ENCODE measurements around the gene GYS2. TPM values are rescaled to one million over a fixed set of nuclear protein-coding genes. Genes with fewer than 3 reads are reported as not detected.

Gene GYS2
- total and polyA plus RNA-seq, 8 donors, result 0.33 TPM; not detected in 7

DNA sequence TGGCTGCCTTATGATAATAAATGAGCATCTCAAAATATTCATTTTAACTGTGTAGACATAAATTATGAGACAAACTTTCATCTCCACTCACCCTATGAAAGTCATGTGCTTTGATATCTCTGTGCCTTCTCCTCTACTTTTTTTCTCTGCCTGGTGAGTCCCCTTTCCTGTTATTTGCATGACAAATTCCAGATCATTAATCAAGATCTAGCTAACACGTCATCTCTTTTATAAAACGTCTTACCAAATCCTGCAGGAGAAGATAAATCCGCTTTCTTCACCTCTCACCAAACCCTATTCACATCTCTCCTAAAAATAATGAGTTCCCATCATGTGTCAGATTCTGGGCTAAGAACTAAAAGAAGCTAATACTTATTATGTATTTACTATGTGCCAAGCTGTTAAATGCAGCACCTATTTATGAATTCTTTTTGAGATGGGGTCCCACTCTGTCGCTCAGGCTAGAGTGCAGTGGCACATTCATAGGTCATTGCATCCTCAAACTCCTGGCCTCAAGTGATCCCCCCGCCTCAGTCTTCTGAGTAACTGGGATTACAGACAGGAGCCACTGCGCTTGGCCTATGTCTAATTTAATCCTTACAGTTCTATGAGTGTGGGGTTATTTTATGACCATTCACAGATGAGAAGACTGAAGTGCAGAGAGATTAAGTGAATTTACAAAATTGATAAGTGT is 51.9 kb downstream of the GYS2 start:
- Histone ChIP-seq H3K9me3 (no peaks in the 10 kb centered on the region), H3K4me1 (peaks cover 0 to 12% (median 3%) of the 10 kb centered on the region in 4 donors), H3K27me3 (no peaks in the 10 kb centered on the region), H3K36me3 (no peaks in the 10 kb centered on the region), H3K27ac (no peak overlapping the region), H3K4me3 (no peak overlapping the region)
- intact Hi-C loops (cut with DNase I; ENCODE audit: low total_unique reads), result no loop called here
- 70 to 75% (median 72%) methylated on average over 6 of the region's 6 CpGs for WGBS, 5 donors
- DNase-seq, result no peak
- TF ChIP-seq, protein P1, sequence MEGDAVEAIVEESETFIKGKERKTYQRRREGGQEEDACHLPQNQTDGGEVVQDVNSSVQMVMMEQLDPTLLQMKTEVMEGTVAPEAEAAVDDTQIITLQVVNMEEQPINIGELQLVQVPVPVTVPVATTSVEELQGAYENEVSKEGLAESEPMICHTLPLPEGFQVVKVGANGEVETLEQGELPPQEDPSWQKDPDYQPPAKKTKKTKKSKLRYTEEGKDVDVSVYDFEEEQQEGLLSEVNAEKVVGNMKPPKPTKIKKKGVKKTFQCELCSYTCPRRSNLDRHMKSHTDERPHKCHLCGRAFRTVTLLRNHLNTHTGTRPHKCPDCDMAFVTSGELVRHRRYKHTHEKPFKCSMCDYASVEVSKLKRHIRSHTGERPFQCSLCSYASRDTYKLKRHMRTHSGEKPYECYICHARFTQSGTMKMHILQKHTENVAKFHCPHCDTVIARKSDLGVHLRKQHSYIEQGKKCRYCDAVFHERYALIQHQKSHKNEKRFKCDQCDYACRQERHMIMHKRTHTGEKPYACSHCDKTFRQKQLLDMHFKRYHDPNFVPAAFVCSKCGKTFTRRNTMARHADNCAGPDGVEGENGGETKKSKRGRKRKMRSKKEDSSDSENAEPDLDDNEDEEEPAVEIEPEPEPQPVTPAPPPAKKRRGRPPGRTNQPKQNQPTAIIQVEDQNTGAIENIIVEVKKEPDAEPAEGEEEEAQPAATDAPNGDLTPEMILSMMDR (IDR thresholded peaks at IDR 0.05), result no peak
- TF ChIP-seq POLR2AphosphoS5 (IDR thresholded peaks at IDR 0.05) (no peak), POLR2A (IDR thresholded peaks at IDR 0.05) (no peak), EP300 (IDR thresholded peaks at IDR 0.05) (no peak)

DNA sequence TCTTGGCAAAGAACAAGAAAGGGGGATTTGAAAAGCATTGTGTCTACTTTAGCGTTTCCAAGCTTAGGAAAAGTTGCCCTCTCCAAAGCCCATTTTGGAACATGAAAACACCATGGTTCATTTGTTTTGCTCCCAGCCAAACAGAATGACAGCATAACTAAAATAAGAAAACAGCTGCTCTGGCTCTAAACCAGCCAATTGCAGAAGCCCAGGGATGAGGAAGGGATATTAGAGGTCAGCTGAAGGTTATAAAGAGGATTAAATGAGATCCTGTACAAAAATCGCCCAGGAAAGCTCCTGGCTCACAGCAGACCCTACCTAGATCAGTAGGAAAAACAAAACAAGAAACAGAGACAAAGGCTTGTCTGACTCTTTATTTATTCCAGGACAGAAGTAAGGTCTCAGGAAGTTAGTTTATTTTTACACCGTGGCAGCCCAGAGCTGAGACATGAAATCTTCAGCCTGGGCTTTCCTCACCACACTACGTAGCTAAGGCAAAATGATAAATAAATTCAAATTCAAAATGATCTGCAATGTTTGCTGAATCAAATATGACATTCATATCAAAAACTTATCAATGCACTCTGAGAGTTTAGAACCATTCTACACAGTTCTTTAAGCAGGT is 52.7 kb downstream of the GYS2 start:
- Histone ChIP-seq H3K9me3 (no peaks in the 10 kb centered on the region), H3K4me3 (no peak overlapping the region), H3K27ac (no peak overlapping the region), H3K36me3 (no peaks in the 10 kb centered on the region), H3K4me1 (peaks cover 0 to 12% (median 3%) of the 10 kb centered on the region in 4 donors), H3K27me3 (no peaks in the 10 kb centered on the region)
- TF ChIP-seq EP300 (IDR thresholded peaks at IDR 0.05) (no peak), POLR2AphosphoS5 (IDR thresholded peaks at IDR 0.05) (no peak), POLR2A (IDR thresholded peaks at IDR 0.05) (no peak)
- TF ChIP-seq, protein P1 (IDR thresholded peaks at IDR 0.05), result no peak
- intact Hi-C loops (cut with DNase I; ENCODE audit: low total_unique reads), result no loop called here
- peak in 1 of 2 donors; percentile 49 for DNase-seq
- WGBS, 5 donors, result 25 to 42% (median 40%) methylated on average over 4 of the region's 4 CpGs

DNA sequence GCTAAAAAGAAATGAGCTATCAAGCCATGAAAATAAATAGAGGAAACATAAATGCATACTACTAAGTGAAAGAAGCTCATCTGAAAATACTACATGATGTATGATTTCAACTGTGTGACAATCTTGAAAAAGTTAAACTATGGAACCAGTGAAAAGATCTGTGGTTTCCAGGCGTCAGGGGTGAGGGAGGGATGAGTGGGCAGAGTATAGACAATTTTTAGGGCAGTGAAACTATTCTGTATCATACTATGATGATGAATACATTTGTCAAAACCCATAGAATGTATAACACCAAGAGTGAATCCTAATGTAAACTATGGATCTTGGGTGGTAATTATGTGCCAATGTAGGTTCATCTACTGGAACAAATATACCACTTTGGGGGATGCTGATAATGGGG is 57.2 kb downstream of the GYS2 start:
- intact Hi-C loops (cut with DNase I; ENCODE audit: low total_unique reads), result no loop called here
- Histone ChIP-seq H3K27ac (no peak overlapping the region), H3K4me1 (peaks cover 0 to 9% (median 3%) of the 10 kb centered on the region in 4 donors), H3K9me3 (no peaks in the 10 kb centered on the region), H3K4me3 (no peak overlapping the region), H3K36me3 (no peaks in the 10 kb centered on the region), H3K27me3 (no peaks in the 10 kb centered on the region)
- TF ChIP-seq POLR2A (IDR thresholded peaks at IDR 0.05), result no peak
- TF ChIP-seq EP300 (IDR thresholded peaks at IDR 0.05), result no peak
- TF ChIP-seq, protein P1 (IDR thresholded peaks at IDR 0.05), result no peak
- no peak for TF ChIP-seq POLR2AphosphoS5 (IDR thresholded peaks at IDR 0.05)
- no peak for DNase-seq
- WGBS, 5 donors, result 46 to 90% (median 82%) methylated on average over 1 of the region's 1 CpG

DNA sequence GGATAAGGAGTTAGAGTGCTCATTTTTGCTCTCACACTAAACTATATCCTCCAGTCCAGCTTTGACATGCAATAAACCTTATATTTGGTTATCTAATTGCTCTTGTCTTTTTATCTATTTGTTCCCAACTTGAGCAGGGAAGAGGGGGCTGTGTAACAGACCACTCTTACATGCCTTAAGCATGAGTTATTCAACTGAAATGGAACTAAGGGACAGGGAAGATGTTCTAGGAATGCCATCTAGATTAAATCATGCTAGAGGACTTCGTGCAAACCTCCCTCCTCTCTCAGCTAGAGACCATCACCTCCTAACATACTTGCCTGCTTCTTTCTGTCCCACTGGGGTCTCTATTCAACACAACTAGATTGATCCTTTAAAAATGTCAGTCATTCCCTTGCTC is 57.9 kb downstream of the GYS2 start:
- Histone ChIP-seq H3K4me1 (peaks cover 0 to 2% (median under 1%) of the 10 kb centered on the region in 4 donors), H3K4me3 (no peak overlapping the region), H3K36me3 (no peaks in the 10 kb centered on the region), H3K27ac (no peak overlapping the region), H3K27me3 (no peaks in the 10 kb centered on the region), H3K9me3 (no peaks in the 10 kb centered on the region)
- TF ChIP-seq, protein P1 (IDR thresholded peaks at IDR 0.05), result no peak
- no peak for TF ChIP-seq EP300 (IDR thresholded peaks at IDR 0.05)
- TF ChIP-seq POLR2A (IDR thresholded peaks at IDR 0.05), result no peak
- no peak for TF ChIP-seq POLR2AphosphoS5 (IDR thresholded peaks at IDR 0.05)
- intact Hi-C loops (cut with DNase I; ENCODE audit: low total_unique reads), result no loop called here
- no peak for DNase-seq
- WGBS, 5 donors, result 0 to 19% (median 13%) methylated on average over 1 of the region's 1 CpG
